HG02885 (cell line): ENCODE data around the gene FAAP100.

Experiments used
- ATAC-seq: cut with Tn5 transposase; IDR thresholded peaks from one replicate; pipeline ENCODE4 v1.9.1; 2021; ENCODE audit warnings: mild to moderate bottlenecking; ENCODE audit not compliant: unreplicated experiment, poor library complexity

The FAAP100 gene

DNA sequence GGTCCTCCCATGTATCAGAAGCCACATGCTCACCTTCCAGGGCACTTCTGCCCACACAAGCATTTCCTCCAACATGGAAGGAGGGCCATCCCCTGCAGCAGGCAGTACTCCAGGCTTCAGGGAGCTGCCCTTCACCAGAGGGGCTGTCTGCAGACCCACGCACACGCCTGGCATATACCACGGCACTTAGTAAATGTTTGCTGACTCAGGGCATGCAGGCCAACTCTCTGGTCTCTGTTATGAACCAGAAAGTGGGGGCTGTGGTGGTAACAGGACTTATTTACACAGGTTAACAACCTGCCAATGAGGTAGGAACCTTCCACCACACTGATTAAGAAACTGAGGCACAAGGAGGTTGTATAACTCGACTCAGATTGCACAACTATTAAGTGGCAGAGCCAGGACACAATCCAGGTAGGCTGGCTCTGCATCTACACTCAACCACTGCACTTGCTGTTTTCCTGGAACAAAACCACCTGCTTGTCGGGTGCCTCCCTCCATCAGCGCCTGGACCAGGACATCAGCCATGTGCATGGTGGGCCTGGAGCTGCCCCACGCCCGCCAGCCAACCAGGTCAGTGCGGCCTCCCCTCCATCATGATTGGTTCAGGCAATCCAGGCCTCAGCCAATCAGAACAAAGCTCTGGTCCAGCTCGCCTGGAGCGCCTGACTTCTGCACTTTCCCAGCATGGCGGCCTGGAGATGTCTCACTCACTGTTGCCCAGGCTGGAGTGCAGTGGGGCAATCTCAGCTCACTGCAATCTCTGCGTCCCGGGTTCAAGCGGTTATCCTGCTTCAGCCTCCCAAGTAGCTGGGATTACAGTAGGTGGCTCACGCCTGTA, 58.7 kb downstream of the FAAP100 start:
- ATAC-seq, result no peak

DNA sequence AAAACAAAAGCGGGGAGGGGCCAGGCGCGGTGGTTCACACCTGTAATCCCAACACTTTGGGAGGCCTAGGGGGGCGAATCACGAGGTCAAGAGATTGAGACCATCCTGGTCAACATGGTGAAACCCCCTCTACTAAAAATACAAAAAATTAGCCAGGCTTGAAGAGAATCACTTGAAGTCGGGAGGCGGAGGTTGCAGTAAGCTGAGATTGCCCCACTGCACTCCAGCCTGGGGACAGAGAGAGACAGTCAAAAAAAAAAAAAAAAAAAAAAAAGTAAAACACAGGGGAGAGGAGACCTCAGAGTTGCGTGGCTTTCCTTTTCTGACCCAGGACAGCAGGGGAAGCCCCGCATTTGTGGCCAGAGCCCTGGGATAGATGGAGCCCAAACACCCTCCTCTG, 59.4 kb downstream of the FAAP100 start:
- ATAC-seq, result no peak

DNA sequence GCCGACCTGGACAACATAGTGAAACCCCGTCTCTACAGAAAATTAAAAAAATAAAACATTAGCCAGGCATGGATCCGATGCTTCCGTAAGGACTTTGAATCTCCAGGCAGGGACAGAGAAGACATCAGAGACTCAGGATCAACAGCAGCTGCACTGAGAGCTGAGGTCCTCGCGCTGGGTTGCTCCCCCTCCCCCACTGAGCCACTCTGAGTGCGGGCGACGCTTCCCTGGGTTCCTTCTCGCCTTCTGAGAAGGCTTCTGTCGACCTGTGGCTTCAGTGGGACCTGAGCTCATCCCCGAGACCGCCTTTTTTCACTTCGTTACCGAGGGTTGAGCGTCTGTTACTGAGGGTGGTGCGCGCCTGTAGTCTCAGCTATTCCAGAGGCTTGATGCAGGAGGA, 60.0 kb downstream of the FAAP100 start:
- no peak for ATAC-seq

DNA sequence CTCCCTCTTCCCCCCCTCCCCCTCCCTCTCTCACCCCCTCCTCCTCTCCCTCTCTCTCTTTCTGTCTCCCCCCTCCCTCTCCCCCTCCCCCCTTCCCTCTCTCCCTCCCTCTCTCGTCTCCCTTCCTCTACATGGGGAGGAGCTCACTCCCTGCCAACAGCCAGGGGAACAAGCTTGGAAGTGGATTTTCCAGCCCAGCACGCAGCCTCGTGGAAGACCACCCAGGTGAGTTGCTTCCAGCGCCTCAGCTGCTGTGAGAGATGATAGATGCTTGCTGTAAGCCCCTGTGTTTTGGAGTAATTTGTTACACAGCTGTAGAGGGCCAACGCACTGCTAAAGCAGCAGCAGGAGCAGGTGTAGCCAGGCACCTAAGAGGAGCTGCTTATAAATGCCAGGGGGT, 60.4 kb downstream of the FAAP100 start:
- no peak for ATAC-seq

DNA sequence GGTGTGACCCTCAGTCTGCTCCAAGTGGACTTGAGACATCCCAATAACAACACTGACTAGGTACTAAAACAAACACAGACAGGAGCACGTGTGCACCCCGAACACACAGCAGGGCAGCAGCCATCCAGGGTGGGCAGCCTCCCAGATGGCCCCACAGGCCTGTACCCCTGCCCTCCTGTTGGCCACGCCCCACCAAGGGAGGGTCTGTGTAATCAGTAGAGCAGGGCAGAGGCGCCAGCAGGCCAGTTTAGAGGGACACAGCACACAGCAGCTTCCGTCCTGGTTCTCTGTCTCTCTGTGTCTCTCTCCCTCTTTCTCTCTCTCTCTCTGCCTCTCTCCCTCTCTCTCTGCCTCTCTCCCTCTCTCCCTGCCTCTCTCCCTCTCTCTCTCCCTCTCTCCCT, 61.0 kb downstream of the FAAP100 start:
- ATAC-seq, result no peak

DNA sequence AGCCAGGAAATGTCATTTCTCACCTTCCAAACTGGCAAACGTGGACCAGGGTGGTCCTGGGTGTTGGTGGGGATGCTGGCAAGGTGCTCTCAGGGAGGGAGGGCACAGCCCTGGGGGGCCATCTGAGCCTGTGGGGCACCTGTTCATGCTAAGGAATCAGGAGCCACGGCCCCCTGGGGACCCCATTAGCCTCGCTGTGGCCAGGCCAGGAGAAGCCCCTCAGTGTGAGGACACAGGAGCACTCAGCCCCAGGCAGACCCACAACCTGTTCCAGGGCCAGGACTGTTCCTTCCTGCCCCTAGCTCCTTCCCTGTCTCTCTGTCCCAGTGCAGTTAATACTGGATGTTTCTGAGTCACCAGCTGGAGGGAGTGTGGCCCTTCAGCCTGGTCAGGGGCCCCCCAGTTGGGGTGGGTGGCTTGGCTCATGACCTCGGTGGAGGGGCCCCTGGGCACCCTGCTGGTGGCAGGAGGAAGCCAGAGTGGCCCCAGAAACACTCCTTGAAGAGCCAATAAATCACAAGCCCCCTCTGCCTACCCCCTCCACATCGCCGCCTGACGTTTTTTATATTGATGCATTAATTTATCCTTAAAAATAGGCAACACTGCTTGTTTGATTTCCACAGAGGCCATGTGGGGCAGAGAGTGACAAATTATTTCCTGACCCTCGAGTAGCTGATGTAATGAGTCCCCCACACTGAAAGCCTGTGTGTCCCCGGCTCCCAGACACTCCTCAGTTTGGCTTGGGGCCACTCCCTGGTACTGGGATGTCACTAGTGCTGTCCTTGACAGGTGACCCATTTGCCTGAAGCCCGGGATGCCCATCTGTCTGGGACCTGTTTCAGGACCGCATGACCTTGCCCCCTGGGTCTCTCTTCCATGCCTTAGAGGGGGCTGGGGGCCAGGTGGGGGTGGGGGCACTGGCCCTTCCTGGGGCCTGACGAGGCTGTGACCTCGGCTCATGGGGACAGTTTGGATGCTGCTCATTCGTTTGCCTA, 61.9 kb downstream of the FAAP100 start:
- no peak for ATAC-seq
